ENCODE data around the gene TMX4. TPM values are rescaled to one million over a fixed set of nuclear protein-coding genes. Genes with fewer than 3 reads are reported as not detected.

Gene TMX4
- total and polyA plus RNA-seq, 12 donors = 26.7 to 169 (median 115) TPM

DNA sequence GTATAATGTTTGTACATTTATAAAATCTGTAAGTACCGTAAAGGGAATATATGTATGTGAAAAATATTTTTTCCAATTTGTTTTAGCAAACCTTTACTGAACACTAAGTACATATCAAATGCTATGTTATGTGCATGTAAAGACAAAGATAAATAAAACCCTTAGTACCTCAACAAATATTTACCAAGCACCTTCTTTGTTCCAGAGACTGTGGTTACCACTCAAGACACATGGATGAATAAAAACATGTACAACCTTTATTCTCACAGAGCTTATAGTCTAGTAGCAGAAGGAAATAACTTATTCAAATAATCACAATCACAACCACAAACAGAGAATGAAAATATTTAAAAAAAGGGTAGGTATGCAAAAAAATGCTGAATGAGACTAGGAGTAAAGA lies 17.5 kb downstream of the TMX4 start:
- H3K27ac ChIP-seq = no peak overlapping the region
- H3K9me3 ChIP-seq = no peaks in the 10 kb centered on the region
- no peaks in the 10 kb centered on the region for H3K27me3 ChIP-seq
- WGBS, 2 donors = 97 to 99% methylated on average over 1 of the region's 1 CpG
- DNase-seq (no peak), ATAC-seq (no peak)
- TF ChIP-seq, protein P1, sequence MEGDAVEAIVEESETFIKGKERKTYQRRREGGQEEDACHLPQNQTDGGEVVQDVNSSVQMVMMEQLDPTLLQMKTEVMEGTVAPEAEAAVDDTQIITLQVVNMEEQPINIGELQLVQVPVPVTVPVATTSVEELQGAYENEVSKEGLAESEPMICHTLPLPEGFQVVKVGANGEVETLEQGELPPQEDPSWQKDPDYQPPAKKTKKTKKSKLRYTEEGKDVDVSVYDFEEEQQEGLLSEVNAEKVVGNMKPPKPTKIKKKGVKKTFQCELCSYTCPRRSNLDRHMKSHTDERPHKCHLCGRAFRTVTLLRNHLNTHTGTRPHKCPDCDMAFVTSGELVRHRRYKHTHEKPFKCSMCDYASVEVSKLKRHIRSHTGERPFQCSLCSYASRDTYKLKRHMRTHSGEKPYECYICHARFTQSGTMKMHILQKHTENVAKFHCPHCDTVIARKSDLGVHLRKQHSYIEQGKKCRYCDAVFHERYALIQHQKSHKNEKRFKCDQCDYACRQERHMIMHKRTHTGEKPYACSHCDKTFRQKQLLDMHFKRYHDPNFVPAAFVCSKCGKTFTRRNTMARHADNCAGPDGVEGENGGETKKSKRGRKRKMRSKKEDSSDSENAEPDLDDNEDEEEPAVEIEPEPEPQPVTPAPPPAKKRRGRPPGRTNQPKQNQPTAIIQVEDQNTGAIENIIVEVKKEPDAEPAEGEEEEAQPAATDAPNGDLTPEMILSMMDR (IDR thresholded peaks at IDR 0.05) = no peak
- peaks cover 0 to 73% (median 30%) of the 10 kb centered on the region in 9 donors for H3K36me3 ChIP-seq
- intact Hi-C loops (cut with DNase I) = no loop called here
- no peak overlapping the region for H3K4me3 ChIP-seq
- peaks cover 0 to 17% (median 4%) of the 10 kb centered on the region in 9 donors for H3K4me1 ChIP-seq

DNA sequence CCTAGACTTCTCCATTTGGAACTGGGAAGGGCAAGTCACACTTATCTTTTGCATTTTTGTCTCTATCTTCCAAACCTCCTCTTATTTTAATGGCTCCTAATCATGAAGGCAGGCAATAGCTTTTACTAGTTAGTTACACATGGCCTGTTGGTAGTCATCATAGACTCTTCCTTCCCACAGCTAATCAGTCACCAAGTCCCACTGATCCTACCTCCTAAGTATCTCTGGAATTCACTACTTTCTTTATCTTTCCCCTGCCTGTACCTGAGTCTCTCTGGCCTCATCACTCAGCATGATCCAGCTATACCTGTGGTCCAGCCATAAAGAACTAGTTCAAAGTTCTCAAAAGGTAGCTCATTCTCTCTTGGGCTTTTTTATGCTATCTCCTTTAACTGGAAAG lies 18.8 kb downstream of the TMX4 start:
- TF ChIP-seq, protein P1 (IDR thresholded peaks at IDR 0.05) = no peak
- H3K9me3 ChIP-seq = no peaks in the 10 kb centered on the region
- no peak overlapping the region for H3K27ac ChIP-seq
- peaks cover 0 to 17% (median 4%) of the 10 kb centered on the region in 9 donors for H3K4me1 ChIP-seq
- H3K4me3 ChIP-seq = no peak overlapping the region
- DNase-seq (no peak), ATAC-seq (no peak)
- no peaks in the 10 kb centered on the region for H3K27me3 ChIP-seq
- intact Hi-C loops (cut with DNase I) = no loop called here
- peaks cover 0 to 86% (median 42%) of the 10 kb centered on the region in 9 donors for H3K36me3 ChIP-seq

DNA sequence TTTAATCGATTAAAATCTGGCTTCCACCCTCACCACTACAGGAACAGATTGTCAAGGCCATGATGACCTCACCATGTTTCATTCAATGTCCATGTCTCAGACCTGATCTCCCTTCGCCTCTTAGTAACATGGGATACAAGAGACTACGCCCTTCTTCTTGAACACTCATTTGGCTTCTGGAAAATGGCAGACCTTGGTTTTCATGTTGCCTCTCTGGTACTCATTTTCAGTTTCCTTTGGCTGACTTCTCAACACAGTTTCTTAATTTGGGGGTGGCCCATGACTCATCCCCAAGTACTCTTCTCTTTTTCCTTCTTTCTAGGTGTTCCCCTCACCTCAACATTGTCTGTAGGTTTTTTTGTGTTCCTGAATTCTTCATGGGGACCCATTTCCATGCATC lies 22.7 kb downstream of the TMX4 start:
- Histone ChIP-seq H3K27me3 (no peaks in the 10 kb centered on the region), H3K36me3 (peaks cover 0 to 99% (median 60%) of the 10 kb centered on the region in 9 donors), H3K4me3 (no peak overlapping the region), H3K27ac (no peak overlapping the region), H3K9me3 (peaks cover 0 to 18% (median 12%) of the 10 kb centered on the region in 11 donors), H3K4me1 (no peaks in the 10 kb centered on the region)
- 99% methylated on average over 3 of the region's 3 CpGs for WGBS, 2 donors
- intact Hi-C loops (cut with DNase I) = no loop called here
- DNase-seq (no peak), ATAC-seq (no peak)
- TF ChIP-seq, protein P1 (IDR thresholded peaks at IDR 0.05) = no peak

DNA sequence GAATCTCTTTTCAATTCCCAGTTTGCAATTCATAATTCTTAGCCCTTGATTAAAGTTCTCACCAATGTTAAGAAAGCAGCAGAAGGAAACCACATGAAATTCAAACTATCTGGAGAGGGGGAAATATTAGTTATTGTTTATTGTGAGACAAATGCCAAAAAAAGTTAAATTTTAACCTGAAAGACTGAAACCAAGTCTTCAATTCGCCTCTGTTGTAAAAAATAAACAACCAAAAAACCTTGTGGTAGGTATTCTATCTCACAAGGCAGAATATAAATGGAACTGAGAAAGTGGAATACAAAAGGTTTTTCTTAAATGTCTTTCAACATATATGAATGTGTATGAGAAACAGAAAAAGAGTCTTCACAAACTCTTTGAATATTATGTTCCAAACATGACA lies 24.8 kb downstream of the TMX4 start:
- ATAC-seq (no peak), DNase-seq (no peak)

More for the DNA sequence above, 24.8 kb downstream of the TMX4 start:
- H3K27ac ChIP-seq = no peak overlapping the region
- TF ChIP-seq, protein P1 (IDR thresholded peaks at IDR 0.05) = no peak
- H3K9me3 ChIP-seq = peaks cover 0 to 18% (median 12%) of the 10 kb centered on the region in 11 donors
- no peaks in the 10 kb centered on the region for H3K4me1 ChIP-seq
- intact Hi-C loops (cut with DNase I) = no loop called here
- H3K36me3 ChIP-seq = peaks cover 0 to 97% (median 50%) of the 10 kb centered on the region in 9 donors
- 98 to 99% methylated on average over 1 of the region's 1 CpG for WGBS, 2 donors
- H3K27me3 ChIP-seq = no peaks in the 10 kb centered on the region
- no peak overlapping the region for H3K4me3 ChIP-seq
